C4-2B (cell line): ENCODE results near the gene SEMA6A.

Source experiments
- ZFX ChIP-seq: fragments of 450-650 bp; IDR thresholded peaks from 2 replicates; pipeline ENCODE4 v1.6.1; 2017
- TF ChIP-seq, protein P1 (sequence below): fragments of 450-650 bp; conservative IDR thresholded peaks from 2 replicates; pipeline ENCODE4 v1.5.1; 2017; ENCODE audit warnings: mild to moderate bottlenecking

DNA sequence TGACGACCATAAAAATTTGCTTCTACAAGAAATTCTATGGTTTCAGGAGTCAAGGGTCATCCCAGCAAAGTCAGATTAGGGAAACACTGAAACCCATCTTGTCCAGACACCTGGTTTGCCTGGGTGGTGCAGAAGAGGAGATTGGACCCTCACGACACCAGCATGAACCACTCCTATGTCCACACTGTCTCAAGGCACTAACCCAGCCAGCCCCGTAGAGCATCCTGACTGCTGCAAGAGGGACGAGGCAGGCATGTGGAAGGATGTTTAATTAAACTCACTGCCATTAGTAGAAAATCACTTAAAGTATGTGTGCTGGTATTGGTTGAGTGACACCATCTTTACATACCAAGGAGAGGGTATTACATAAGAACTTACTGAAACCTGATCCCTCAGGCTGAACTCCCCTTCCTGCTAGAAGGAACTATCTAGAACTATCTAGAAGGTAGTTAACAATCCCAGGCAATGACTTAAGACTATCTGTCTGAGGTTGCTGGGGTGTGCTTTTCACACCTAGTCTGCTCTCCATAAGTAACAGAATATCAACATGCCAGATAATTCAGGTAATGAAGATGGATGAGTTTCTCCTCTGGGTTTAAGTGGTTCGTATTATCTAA lies 93.6 kb downstream of the SEMA6A start:
- TF ChIP-seq, protein P1, sequence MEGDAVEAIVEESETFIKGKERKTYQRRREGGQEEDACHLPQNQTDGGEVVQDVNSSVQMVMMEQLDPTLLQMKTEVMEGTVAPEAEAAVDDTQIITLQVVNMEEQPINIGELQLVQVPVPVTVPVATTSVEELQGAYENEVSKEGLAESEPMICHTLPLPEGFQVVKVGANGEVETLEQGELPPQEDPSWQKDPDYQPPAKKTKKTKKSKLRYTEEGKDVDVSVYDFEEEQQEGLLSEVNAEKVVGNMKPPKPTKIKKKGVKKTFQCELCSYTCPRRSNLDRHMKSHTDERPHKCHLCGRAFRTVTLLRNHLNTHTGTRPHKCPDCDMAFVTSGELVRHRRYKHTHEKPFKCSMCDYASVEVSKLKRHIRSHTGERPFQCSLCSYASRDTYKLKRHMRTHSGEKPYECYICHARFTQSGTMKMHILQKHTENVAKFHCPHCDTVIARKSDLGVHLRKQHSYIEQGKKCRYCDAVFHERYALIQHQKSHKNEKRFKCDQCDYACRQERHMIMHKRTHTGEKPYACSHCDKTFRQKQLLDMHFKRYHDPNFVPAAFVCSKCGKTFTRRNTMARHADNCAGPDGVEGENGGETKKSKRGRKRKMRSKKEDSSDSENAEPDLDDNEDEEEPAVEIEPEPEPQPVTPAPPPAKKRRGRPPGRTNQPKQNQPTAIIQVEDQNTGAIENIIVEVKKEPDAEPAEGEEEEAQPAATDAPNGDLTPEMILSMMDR: no peak
- TF ChIP-seq ZFX: no peak
